GM23248 (cell line): ENCODE data around the gene PEX5L.

ENCODE experiments used
- EZH2 ChIP-seq: fragments of 200-600 bp; sonication (generic); IDR thresholded peaks from 2 replicates; pipeline ENCODE4 v1.6.1; 2018; ENCODE audit warnings: antibody characterized with exemption, mild to moderate bottlenecking; ENCODE audit not compliant: insufficient read depth, poor library complexity, severe bottlenecking
- EZH2phosphoT487 ChIP-seq: fragments of 200-600 bp; sonication (generic); IDR thresholded peaks from 2 replicates; pipeline ENCODE4 v1.6.1; 2018; ENCODE audit warnings: antibody characterized with exemption, moderate library complexity, mild to moderate bottlenecking, low read depth; ENCODE audit not compliant: insufficient read depth

GRCh38 chr3:180062771-180063170 is 26.0 kb upstream of the PEX5L start:
- no peak for TF ChIP-seq EZH2phosphoT487
- no peak for TF ChIP-seq EZH2
